DLD1 (cell line): Measurements from ENCODE around the gene MEPCE.

Experiments
- in situ Hi-C: cut with HindIII; loops from 2 replicates; pipeline ENCODE4 v1.10.0; 2017; ENCODE audit warnings: low sequenced_read_pairs

Gene MEPCE

DNA sequence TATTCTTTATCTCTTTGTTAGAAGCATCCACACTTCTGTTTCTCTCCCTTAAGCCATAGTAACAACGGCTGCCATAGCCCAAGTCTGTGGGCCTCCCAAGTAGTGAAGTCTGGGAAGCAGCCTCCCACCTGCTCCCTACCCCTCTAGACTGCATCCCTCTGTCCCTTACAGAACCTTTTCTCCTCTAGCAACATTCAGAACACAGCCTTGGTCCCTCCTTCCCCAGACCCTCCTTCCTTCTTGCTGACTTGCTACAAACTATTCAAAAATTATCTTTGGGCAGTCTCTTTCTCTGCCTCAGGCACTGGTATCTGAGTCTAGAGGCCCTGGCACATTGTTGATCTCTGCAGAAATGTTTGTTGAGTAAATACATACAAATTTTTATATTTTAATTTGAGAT is 51.8 kb downstream of the MEPCE start:
- in situ Hi-C loops: no loop called here

DNA sequence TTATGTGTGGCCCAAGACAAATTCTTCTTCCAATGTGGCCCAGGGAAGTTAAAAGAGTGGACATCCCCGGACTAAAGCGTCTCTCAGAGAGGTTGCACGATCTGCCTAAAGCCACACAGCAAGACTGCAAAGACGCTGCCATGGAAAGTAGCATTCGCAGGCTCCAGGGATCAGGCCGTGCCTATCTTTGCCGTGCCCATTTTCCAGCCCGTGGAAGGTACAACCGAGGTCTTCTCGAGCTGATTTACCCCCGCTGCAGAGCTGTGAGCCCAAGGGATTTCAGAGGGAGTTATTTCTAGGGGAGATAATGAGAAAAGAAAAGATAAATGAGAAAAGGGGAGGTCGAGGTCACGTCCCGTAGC is 53.1 kb downstream of the MEPCE start:
- in situ Hi-C loops: no loop called here

DNA sequence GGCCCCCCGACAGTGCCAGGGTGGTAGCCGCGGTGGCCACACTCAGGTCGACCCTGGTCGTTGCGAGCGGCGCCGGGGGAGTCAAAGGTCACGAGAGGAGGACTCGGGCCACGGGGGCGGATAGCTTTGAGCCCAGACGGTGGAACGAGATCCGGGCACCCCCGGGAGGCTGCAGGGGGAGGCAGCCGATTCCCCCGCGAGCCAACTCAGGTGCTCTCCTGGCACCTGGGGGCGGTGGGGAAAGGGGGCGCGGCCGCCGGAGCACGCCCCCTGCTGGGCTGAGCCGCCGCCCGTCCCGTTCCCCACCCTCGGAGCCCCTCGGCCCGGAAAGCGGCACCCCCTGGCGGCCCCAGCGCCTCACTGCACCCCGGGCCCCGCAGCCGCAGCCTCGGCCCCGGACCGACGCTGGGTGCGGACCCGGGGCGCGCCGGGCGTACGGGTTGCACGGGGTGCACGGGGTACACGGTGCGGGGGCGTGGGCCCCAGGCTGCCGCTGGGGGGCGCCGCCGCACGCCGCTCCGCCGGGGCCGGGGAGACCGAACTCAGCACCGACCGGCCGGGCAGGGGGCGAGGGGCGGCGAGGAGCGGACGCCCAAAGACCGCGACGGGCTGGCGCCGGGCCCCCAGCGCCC is 53.6 kb downstream of the MEPCE start:
- in situ Hi-C loops: no loop called here
